ENCODE measurements around the gene GLIS2.

Gene GLIS2

DNA sequence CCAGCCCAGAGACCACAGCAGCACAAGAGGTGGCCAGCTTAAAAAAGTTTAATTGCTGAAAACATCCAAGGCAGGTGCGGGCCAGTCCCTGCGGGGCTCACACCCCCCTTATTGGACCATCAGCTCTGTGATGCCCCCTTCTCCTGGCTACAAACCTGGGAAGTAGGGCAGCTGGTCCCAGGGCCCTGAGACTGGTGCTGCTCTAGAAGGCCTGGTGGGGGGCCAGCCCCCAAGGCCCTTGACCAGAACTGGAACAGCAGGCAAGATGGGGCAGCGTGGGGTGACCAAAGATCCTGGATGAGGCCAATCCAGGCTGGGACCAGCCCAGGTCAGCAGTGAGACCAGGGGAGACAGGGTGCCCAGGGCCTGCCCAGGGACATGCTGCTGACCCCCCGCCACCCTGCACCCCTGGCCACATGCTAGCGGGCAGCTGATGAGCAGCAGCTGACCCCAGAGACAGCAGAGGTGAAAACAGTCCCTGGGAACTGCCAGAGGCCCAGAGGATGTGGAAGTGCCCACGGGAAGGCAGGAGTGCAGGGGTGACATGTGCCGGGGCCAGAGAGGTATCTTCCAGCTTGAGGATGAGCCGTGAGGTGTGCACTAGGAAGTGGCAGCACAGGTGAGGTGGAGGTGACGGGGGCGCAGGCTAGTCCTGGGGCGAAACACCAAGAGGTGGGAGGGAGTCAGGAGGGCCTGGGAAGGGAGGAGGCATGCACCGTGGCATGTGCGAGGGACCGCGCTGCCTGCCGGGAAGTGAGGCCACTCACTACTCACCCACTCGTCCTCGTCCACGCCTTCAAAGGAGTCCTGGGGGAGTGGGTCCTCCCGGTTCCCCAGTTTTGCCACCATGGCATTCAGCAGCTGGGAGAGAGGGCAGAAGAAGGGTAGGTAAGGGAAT, 38.9 kb downstream of the GLIS2 start:
- Histone ChIP-seq H3K36me3 (ENCODE audit: insufficient read depth, low read length) (no peaks in the 10 kb centered on the region), H3K9ac (ENCODE audit: low read depth, low read length) (no peak overlapping the region), H3K9me3 (ENCODE audit: control insufficient read depth, insufficient read depth, low read length) (no peaks in the 10 kb centered on the region; the same call in 1 of the 2 replicates), H3K4me1 (ENCODE audit: insufficient read depth, low read length) (no peaks in the 10 kb centered on the region)

GRCh38 chr16:4356820-4357219, 41.0 kb downstream of the GLIS2 start:
- Histone ChIP-seq H3K4me1 (ENCODE audit: insufficient read depth, low read length) (no peaks in the 10 kb centered on the region), H3K36me3 (ENCODE audit: insufficient read depth, low read length) (no peaks in the 10 kb centered on the region), H3K9me3 (ENCODE audit: control insufficient read depth, insufficient read depth, low read length) (no peaks in the 10 kb centered on the region), H3K9ac (ENCODE audit: low read depth, low read length) (no peak overlapping the region)

DNA sequence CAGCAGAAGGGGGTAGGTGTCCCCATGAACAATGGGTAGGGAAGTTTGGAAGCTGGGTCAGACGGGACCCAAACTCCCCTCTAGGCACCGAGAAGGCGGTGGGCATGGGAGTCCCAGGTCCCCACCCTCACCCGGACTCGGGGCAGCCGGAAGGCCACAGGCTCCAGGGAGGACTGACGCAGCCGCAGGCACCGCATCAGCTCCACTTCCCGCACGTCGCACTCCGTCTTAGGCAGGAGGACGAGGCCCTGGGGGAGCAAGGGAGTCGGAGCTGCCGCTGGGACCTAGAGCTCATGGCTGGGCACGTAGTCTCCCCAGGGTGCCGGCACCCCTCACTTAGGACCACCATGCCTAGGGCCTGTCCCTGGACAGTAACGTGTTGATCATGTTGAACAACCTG, 42.4 kb downstream of the GLIS2 start:
- Histone ChIP-seq H3K9ac (ENCODE audit: low read depth, low read length) (no peak overlapping the region), H3K36me3 (ENCODE audit: insufficient read depth, low read length) (no peaks in the 10 kb centered on the region), H3K9me3 (ENCODE audit: control insufficient read depth, insufficient read depth, low read length) (no peaks in the 10 kb centered on the region), H3K4me1 (ENCODE audit: insufficient read depth, low read length) (no peaks in the 10 kb centered on the region)

DNA sequence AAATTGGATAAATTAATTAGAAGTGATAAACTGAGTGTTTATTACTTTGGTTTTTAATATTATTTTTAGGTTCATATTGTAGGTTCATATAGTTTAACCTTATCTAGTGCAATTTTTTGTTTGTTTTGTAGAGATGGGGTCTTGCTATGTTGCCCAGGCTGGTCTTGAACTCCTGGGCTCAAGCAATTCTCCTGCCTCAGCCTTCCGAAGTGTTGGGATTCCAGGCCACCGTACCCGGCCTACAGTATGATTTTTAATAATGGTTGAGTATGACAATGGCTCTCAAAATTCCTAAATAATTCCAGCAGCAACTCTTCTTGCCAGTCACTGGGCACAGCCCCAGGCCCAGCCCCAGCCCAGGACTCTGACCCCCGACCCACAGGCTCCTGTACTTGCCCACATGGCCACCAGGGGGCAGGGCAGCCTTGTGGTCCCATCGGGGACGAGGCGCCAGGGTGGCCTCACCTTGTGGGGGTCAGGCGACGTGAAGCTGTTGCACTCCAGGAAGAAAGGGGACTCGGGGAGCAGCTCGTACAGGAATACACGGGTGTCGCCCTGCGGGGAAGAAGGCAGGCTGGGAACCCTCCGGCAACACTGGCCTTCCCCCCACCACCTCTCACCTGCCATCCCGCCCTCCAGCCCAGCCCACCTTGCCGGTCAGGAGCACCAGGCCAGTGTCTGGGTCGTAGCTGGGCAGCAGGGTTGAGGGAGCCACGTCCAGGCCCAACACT, 43.1 kb downstream of the GLIS2 start:
- Histone ChIP-seq H3K9ac (ENCODE audit: low read depth, low read length) (no peak overlapping the region), H3K4me1 (ENCODE audit: insufficient read depth, low read length) (no peaks in the 10 kb centered on the region), H3K36me3 (ENCODE audit: insufficient read depth, low read length) (no peaks in the 10 kb centered on the region), H3K9me3 (ENCODE audit: control insufficient read depth, insufficient read depth, low read length) (no peaks in the 10 kb centered on the region)

GRCh38 chr16:4359914-4360313, 44.0 kb downstream of the GLIS2 start:
- no peaks in the 10 kb centered on the region for H3K9me3 ChIP-seq (ENCODE audit: control insufficient read depth, insufficient read depth, low read length)
- no peaks in the 10 kb centered on the region for H3K4me1 ChIP-seq (ENCODE audit: insufficient read depth, low read length)
- H3K9ac ChIP-seq (ENCODE audit: low read depth, low read length), result no peak overlapping the region
- no peaks in the 10 kb centered on the region for H3K36me3 ChIP-seq (ENCODE audit: insufficient read depth, low read length)

DNA sequence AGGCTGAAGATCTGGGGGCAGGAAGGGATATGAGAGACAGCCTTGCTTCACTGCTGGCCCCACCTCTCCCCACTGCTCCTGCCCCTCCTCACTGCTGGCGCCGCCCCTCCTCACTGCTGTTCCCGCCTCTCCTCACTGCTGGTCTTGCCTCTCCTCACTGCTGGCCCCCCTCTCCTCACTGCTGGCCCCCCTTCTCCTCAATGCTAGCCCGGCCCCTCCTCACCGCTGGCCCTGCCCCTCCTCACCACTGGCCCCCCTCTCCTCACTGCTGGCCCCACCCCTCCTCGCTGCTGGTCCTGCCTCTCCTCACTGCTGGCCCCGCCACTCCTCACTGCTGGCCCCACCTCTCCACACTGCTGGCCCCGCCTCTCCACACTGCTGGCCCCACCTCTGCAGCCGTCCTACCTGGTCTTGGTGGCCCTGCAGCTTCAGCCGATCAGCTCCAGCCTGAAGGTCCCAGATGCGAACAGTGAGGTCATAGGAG, 44.7 kb downstream of the GLIS2 start:
- Histone ChIP-seq H3K36me3 (ENCODE audit: insufficient read depth, low read length) (no peaks in the 10 kb centered on the region), H3K9me3 (ENCODE audit: control insufficient read depth, insufficient read depth, low read length) (no peaks in the 10 kb centered on the region), H3K4me1 (ENCODE audit: insufficient read depth, low read length) (no peaks in the 10 kb centered on the region), H3K9ac (ENCODE audit: low read depth, low read length) (no peak overlapping the region)

- Histone ChIP-seq H3K4me1 (ENCODE audit: insufficient read depth, low read length) (no peaks in the 10 kb centered on the region), H3K9me3 (ENCODE audit: control insufficient read depth, insufficient read depth, low read length) (no peaks in the 10 kb centered on the region), H3K9ac (ENCODE audit: low read depth, low read length) (no peak overlapping the region), H3K36me3 (ENCODE audit: insufficient read depth, low read length) (no peaks in the 10 kb centered on the region)
These were observed 45.4 kb downstream of the GLIS2 start for GRCh38 chr16:4361033-4361943.

GRCh38 chr16:4361944-4362311, 46.1 kb downstream of the GLIS2 start:
- Histone ChIP-seq H3K9ac (ENCODE audit: low read depth, low read length) (no peak overlapping the region), H3K9me3 (ENCODE audit: control insufficient read depth, insufficient read depth, low read length) (no peaks in the 10 kb centered on the region), H3K4me1 (ENCODE audit: insufficient read depth, low read length) (no peaks in the 10 kb centered on the region), H3K36me3 (ENCODE audit: insufficient read depth, low read length) (no peaks in the 10 kb centered on the region)

DNA sequence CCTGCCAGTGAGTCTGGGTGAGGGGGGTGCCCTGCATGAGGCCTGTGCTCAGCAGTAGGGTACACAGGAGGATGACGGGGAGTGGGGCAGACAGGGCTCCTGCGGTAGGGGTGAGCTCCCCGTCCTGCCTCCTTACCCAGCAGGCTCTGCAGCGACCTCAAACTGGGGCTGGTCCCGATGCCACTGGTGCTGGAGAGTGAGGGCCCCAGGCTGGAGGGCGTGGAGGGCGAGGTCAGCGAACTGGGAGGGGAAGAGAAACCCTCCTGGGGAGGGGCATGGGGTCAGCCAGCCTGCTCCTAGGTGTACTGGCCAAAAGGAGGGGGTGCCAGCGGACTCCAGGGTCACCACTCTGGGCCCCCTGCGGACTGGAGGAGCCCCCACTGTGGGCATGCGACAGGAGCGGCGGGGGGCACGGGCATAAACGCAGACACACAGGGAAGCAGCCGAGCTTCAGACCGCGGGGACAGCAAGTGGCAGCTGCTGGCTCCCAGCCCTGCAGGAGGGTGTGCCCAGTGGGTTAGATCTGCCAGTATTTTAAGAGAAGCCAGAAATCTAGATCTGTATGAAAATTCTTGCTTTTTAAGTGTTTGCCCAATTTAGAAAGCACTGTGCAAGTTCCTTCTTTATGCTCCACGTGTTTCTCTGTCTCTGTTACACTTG, 46.7 kb downstream of the GLIS2 start:
- Histone ChIP-seq H3K9ac (ENCODE audit: low read depth, low read length) (no peak overlapping the region), H3K9me3 (ENCODE audit: control insufficient read depth, insufficient read depth, low read length) (no peaks in the 10 kb centered on the region), H3K4me1 (ENCODE audit: insufficient read depth, low read length) (no peaks in the 10 kb centered on the region), H3K36me3 (ENCODE audit: insufficient read depth, low read length) (no peaks in the 10 kb centered on the region)

- no peaks in the 10 kb centered on the region for H3K9me3 ChIP-seq (ENCODE audit: control insufficient read depth, insufficient read depth, low read length)
- no peak overlapping the region for H3K9ac ChIP-seq (ENCODE audit: low read depth, low read length)
- peaks cover 6% of the 10 kb centered on the region; the same call in 1 of the 2 replicates for H3K4me1 ChIP-seq (ENCODE audit: insufficient read depth, low read length)
- H3K36me3 ChIP-seq (ENCODE audit: insufficient read depth, low read length), result no peaks in the 10 kb centered on the region
These were observed 48.5 kb downstream of the GLIS2 start for GRCh38 chr16:4364196-4365013.

DNA sequence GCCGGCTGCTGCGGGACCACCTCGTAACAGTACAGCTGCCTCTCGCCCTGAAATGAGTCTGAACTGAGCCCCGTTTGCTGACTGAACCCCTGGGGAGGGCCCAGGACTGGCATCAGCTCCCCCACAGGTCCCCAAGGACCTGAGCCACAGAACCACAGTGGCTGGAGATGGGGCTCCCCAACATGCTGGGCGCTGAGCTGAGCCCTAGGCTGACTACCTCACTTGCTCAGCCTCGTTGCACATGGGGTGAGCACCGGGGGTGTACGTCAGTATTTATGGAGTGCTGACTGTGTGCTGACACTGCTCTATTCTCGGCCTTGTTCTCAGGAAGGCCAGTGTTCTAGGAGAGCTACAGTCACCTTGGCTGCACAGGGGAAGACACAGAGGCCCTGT, 49.1 kb downstream of the GLIS2 start:
- Histone ChIP-seq H3K36me3 (ENCODE audit: insufficient read depth, low read length) (no peaks in the 10 kb centered on the region), H3K9me3 (ENCODE audit: control insufficient read depth, insufficient read depth, low read length) (no peaks in the 10 kb centered on the region), H3K4me1 (ENCODE audit: insufficient read depth, low read length) (peaks cover 6% of the 10 kb centered on the region; the same call in 1 of the 2 replicates), H3K9ac (ENCODE audit: low read depth, low read length) (no peak overlapping the region)

- H3K4me1 ChIP-seq (ENCODE audit: insufficient read depth, low read length), result peaks cover 6% of the 10 kb centered on the region; the same call in 1 of the 2 replicates
- no peaks in the 10 kb centered on the region for H3K9me3 ChIP-seq (ENCODE audit: control insufficient read depth, insufficient read depth, low read length)
- no peak overlapping the region for H3K9ac ChIP-seq (ENCODE audit: low read depth, low read length)
- no peaks in the 10 kb centered on the region for H3K36me3 ChIP-seq (ENCODE audit: insufficient read depth, low read length)
These were observed 49.7 kb downstream of the GLIS2 start for GRCh38 chr16:4365615-4366014.

DNA sequence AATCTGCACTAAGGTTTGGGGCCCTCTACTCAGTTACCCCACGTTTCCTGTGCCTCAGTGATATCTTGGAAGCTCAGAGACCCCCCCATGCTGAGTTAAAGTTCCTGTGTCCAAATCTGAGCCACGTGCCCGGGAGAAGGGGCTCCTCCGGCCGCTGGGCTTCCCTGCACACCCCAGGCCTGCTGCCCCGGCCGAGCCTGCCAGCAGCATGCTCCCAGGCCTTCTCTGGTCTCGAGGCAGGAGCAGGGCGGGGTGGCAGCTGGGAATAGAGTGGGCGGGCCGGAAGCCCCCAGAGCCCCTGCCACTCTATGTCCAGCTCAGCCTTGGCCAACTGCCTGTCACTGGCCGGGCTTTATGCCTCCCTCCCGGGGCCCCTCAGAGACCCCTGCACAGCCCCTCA, 50.1 kb downstream of the GLIS2 start:
- Histone ChIP-seq H3K36me3 (ENCODE audit: insufficient read depth, low read length) (no peaks in the 10 kb centered on the region), H3K9ac (ENCODE audit: low read depth, low read length) (no peak overlapping the region), H3K9me3 (ENCODE audit: control insufficient read depth, insufficient read depth, low read length) (no peaks in the 10 kb centered on the region), H3K4me1 (ENCODE audit: insufficient read depth, low read length) (peaks cover 6% of the 10 kb centered on the region; the same call in 1 of the 2 replicates)

All from ES-I3 (cell line).